Mesendoderm (in vitro differentiated cells): ENCODE data around the gene RXFP4.

ENCODE experiments used
- DNase-seq: peaks from one replicate; pipeline ENCODE4 v3.0.0; 2013
- H2AK5ac ChIP-seq: 2 replicates; pipeline ENCODE4 v1.6.1; 2013; ENCODE audit warnings: low read length, inconsistent platforms
- H2BK120ac ChIP-seq: 2 replicates; pipeline ENCODE4 v1.6.1; 2013; ENCODE audit warnings: low read depth, mild to moderate bottlenecking, low read length, moderate library complexity, mixed read lengths
- H2BK15ac ChIP-seq: replicated peaks from 2 replicates; pipeline ENCODE4 v1.6.1; 2013; ENCODE audit warnings: low read depth, mild to moderate bottlenecking, moderate library complexity
- H2BK5ac ChIP-seq: 2 replicates; pipeline ENCODE4 v1.6.1; 2013; ENCODE audit warnings: low read length, inconsistent platforms
- H3K18ac ChIP-seq: 2 replicates; pipeline ENCODE4 v1.6.1; 2013; ENCODE audit warnings: mild to moderate bottlenecking, low read length, mixed read lengths
- H3K23ac ChIP-seq: one replicate; pipeline ENCODE4 v1.6.1; 2013; ENCODE audit warnings: low read length
- H3K27ac ChIP-seq: 2 replicates; pipeline ENCODE4 v1.5.1; 2013; ENCODE audit warnings: low read depth, mild to moderate bottlenecking, inconsistent platforms, low read length, moderate library complexity
- H3K27me3 ChIP-seq: 2 replicates; pipeline ENCODE4 v1.6.1; 2013; ENCODE audit warnings: low read length, control low read depth, mild to moderate bottlenecking, inconsistent platforms; ENCODE audit not compliant: insufficient read depth, poor library complexity
- H3K36me3 ChIP-seq: 2 replicates; pipeline ENCODE4 v1.6.1; 2013; ENCODE audit warnings: low read length, inconsistent platforms; ENCODE audit not compliant: control insufficient read depth, insufficient read depth
- H3K4ac ChIP-seq: one replicate; pipeline ENCODE4 v1.6.1; 2013; ENCODE audit warnings: low read depth, mild to moderate bottlenecking, low read length, moderate library complexity
- H3K4me1 ChIP-seq: 2 replicates; pipeline ENCODE4 v1.6.1; 2013; ENCODE audit warnings: low read depth, low read length, inconsistent platforms; ENCODE audit not compliant: control insufficient read depth
- H3K4me2 ChIP-seq: 2 replicates; pipeline ENCODE4 v1.6.1; 2013; ENCODE audit warnings: low read length
- H3K4me3 ChIP-seq: 2 replicates; pipeline ENCODE4 v1.5.1; 2013; ENCODE audit warnings: mild to moderate bottlenecking, low read length
- H3K56ac ChIP-seq: one replicate; pipeline ENCODE4 v1.6.1; 2013; ENCODE audit warnings: low read length
- H3K79me1 ChIP-seq: 2 replicates; pipeline ENCODE4 v1.6.1; 2013; ENCODE audit warnings: low read length, inconsistent platforms
- H3K79me2 ChIP-seq: 2 replicates; pipeline ENCODE4 v1.6.1; 2013; ENCODE audit warnings: mild to moderate bottlenecking, low read length; ENCODE audit not compliant: control insufficient read depth, insufficient read depth
- H3K9ac ChIP-seq: 2 replicates; pipeline ENCODE4 v1.6.1; 2013; ENCODE audit warnings: low read length, inconsistent platforms
- H4K5ac ChIP-seq: one replicate; pipeline ENCODE4 v1.6.1; 2013; ENCODE audit warnings: low read length
- H4K8ac ChIP-seq: one replicate; pipeline ENCODE4 v1.6.1; 2013; ENCODE audit warnings: low read depth, mild to moderate bottlenecking, control low read depth, low read length, moderate library complexity
- WGBS: extraction: QIAGEN DNeasy Blood & Tissue Kit; methylation state at CpG from one replicate; pipeline ENCODE4 v1.1.7; 2013; ENCODE audit warnings: low lambda C conversion rate, missing lambda C conversion rate; ENCODE audit not compliant: insufficient coverage; ENCODE audit errors: extremely low coverage; 5-methylcytosine and 5-hydroxymethylcytosine counted together

The RXFP4 gene

GRCh38 chr1:155973723-155974122, 32.3 kb downstream of the RXFP4 start:
- no peak overlapping the region for H3K23ac ChIP-seq
- no peak overlapping the region for H4K8ac ChIP-seq
- H3K4ac ChIP-seq: no peak overlapping the region

GRCh38 chr1:155974208-155975115, 33.0 kb downstream of the RXFP4 start:
- Histone ChIP-seq H3K56ac (peak overlapping the region; percentile 97), H2AK5ac (peak overlapping the region; percentile 80), H4K8ac (no peak overlapping the region), H3K79me2 (peaks cover 70% of the 10 kb centered on the region), H2BK120ac (no peak overlapping the region), H3K23ac (peak overlapping the region; percentile 97), H3K27me3 (no peaks in the 10 kb centered on the region), H3K27ac (no peak overlapping the region), H3K4me2 (peak overlapping the region; percentile 91), H3K79me1 (peaks cover 35% of the 10 kb centered on the region), H2BK5ac (no peak overlapping the region), H3K18ac (no peak overlapping the region), H4K5ac (no peak overlapping the region), H3K4me3 (no peak overlapping the region), H3K9ac (peak overlapping the region; percentile 77), H3K4me1 (peaks cover 21% of the 10 kb centered on the region), H3K36me3 (no peaks in the 10 kb centered on the region), H3K4ac (no peak overlapping the region), H2BK15ac (no peak overlapping the region)
- DNase-seq: no peak
- WGBS: no CpG with 5 or more reads among the region's 13 CpGs

More at GRCh38 chr1:155973723-155974122, 32.3 kb downstream of the RXFP4 start:
- Histone ChIP-seq H2BK120ac (no peak overlapping the region), H2AK5ac (no peak overlapping the region), H3K4me1 (peaks cover 20% of the 10 kb centered on the region), H4K5ac (no peak overlapping the region), H3K79me2 (peaks cover 74% of the 10 kb centered on the region), H3K4me2 (no peak overlapping the region), H3K27me3 (no peaks in the 10 kb centered on the region), H2BK5ac (no peak overlapping the region), H3K9ac (no peak overlapping the region), H3K56ac (no peak overlapping the region), H3K27ac (no peak overlapping the region), H3K4me3 (no peak overlapping the region), H2BK15ac (no peak overlapping the region), H3K18ac (no peak overlapping the region), H3K36me3 (peaks cover 2% of the 10 kb centered on the region), H3K79me1 (peaks cover 36% of the 10 kb centered on the region)
- no peak for DNase-seq
- no CpG with 5 or more reads among the region's 3 CpGs for WGBS

GRCh38 chr1:155975375-155976061, 34.1 kb downstream of the RXFP4 start:
- Histone ChIP-seq H2BK120ac (no peak overlapping the region), H4K5ac (no peak overlapping the region), H2AK5ac (peak overlapping the region; percentile 80), H3K4me2 (peak overlapping the region; percentile 91), H3K18ac (peak overlapping the region; percentile 77), H3K4ac (peak overlapping the region; percentile 83), H3K27ac (peak overlapping the region; percentile 34), H2BK5ac (peak overlapping the region; percentile 89), H2BK15ac (no peak overlapping the region), H3K23ac (peak overlapping the region; percentile 97), H3K36me3 (no peaks in the 10 kb centered on the region), H3K27me3 (no peaks in the 10 kb centered on the region), H3K56ac (peak overlapping the region; percentile 97), H3K9ac (peak overlapping the region; percentile 77), H3K79me1 (peaks cover 35% of the 10 kb centered on the region), H3K4me1 (peaks cover 25% of the 10 kb centered on the region), H4K8ac (no peak overlapping the region), H3K79me2 (peaks cover 65% of the 10 kb centered on the region), H3K4me3 (no peak overlapping the region)
- no peak for DNase-seq
- WGBS: no CpG with 5 or more reads among the region's 4 CpGs

GRCh38 chr1:155976062-155976912, 34.8 kb downstream of the RXFP4 start:
- H4K8ac ChIP-seq: no peak overlapping the region
- peak overlapping the region; percentile 91 for H3K4me2 ChIP-seq
- peaks cover 20% of the 10 kb centered on the region for H3K4me1 ChIP-seq
- H3K27me3 ChIP-seq: no peaks in the 10 kb centered on the region
- H3K4ac ChIP-seq: peak overlapping the region; percentile 66
- peak overlapping the region; percentile 31 for H3K4me3 ChIP-seq
- no peak overlapping the region for H2BK5ac ChIP-seq
- peak overlapping the region; percentile 91 for H3K27ac ChIP-seq
- H4K5ac ChIP-seq: no peak overlapping the region
- WGBS: no CpG with 5 or more reads among the region's 14 CpGs
- H3K79me1 ChIP-seq: peaks cover 30% of the 10 kb centered on the region
- H2BK120ac ChIP-seq: no peak overlapping the region
- no peaks in the 10 kb centered on the region for H3K36me3 ChIP-seq
- H3K9ac ChIP-seq: peak overlapping the region; percentile 95
- peak; percentile 93 for DNase-seq
- no peak overlapping the region for H3K23ac ChIP-seq
- H2AK5ac ChIP-seq: no peak overlapping the region
- no peak overlapping the region for H2BK15ac ChIP-seq
- H3K79me2 ChIP-seq: peaks cover 59% of the 10 kb centered on the region
- peak overlapping the region; percentile 97 for H3K56ac ChIP-seq
- H3K18ac ChIP-seq: peak overlapping the region; percentile 55

GRCh38 chr1:155976913-155977689, 35.7 kb downstream of the RXFP4 start:
- WGBS: no CpG with 5 or more reads among the region's 5 CpGs
- H3K27me3 ChIP-seq: no peaks in the 10 kb centered on the region
- peak overlapping the region; percentile 92 for H2AK5ac ChIP-seq
- peaks cover 27% of the 10 kb centered on the region for H3K79me1 ChIP-seq
- no peak overlapping the region for H3K4ac ChIP-seq
- H3K4me1 ChIP-seq: peaks cover 20% of the 10 kb centered on the region
- H3K27ac ChIP-seq: peak overlapping the region; percentile 91
- DNase-seq: peak; percentile 59
- H3K79me2 ChIP-seq: peaks cover 56% of the 10 kb centered on the region
- H2BK5ac ChIP-seq: peak overlapping the region; percentile 78
- no peak overlapping the region for H4K8ac ChIP-seq
- H3K18ac ChIP-seq: peak overlapping the region; percentile 99
- peak overlapping the region; percentile 91 for H3K4me2 ChIP-seq
- H3K23ac ChIP-seq: peak overlapping the region; percentile 69
- H3K36me3 ChIP-seq: no peaks in the 10 kb centered on the region
- peak overlapping the region; percentile 95 for H3K9ac ChIP-seq
- peak overlapping the region; percentile 78 for H3K4me3 ChIP-seq
- H2BK120ac ChIP-seq: no peak overlapping the region
- no peak overlapping the region for H2BK15ac ChIP-seq
- H4K5ac ChIP-seq: no peak overlapping the region
- peak overlapping the region; percentile 97 for H3K56ac ChIP-seq
